HTR-8/SVneo (cell line): ENCODE measurements around the gene TRABD2A.
A peak's percentile ranks its signal among the peaks of the same experiment; 100 is the strongest.
"Not testable (repeated sequence)": the region's sequence is repeated elsewhere in the genome, so short reads cannot be mapped to it uniquely, and the experiment has no call there.

Source experiments
- DNase-seq: peaks from one replicate; pipeline ENCODE4 v3.0.0; 2011; ENCODE audit warnings: low spot score, mixed read lengths; ENCODE audit not compliant: insufficient read length
- FAIRE-seq: peaks from 2 replicates; lab custom pipeline; 2011; peaks lifted over from hg19 to GRCh38; lab: Jason Lieb, UNC

Gene TRABD2A

GRCh38 chr2:84788498-84788897 is 92.4 kb downstream of the TRABD2A start:
- FAIRE-seq (no peak), DNase-seq (no peak)

- no peak for FAIRE-seq
- no peak for DNase-seq
These were observed 92.9 kb downstream of the TRABD2A start for GRCh38 chr2:84788027-84788426.

DNA sequence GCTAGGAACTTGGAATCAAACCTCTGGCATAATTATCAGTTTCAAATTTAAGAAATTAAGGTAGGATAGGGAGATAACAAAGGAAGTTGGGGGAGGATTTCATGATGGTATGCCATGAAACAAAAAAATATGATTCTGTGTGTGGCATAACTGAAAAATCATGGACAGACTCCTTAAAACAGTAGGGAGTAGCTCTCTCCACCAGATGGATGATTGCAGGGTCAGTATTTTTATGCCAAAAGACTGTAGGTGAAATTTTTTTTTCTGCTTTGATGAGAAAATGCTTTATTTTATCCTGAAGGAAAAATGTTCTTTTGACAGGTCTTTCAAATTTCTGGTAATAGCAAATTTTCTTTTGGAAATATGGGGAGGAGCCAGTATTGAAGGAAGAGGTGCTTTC is 94.3 kb downstream of the TRABD2A start:
- FAIRE-seq (no peak), DNase-seq (no peak)

- FAIRE-seq = no peak
- no peak for DNase-seq
These were observed 94.9 kb downstream of the TRABD2A start for GRCh38 chr2:84785950-84786349.

- FAIRE-seq = no peak
- DNase-seq = no peak
These were observed 98.0 kb downstream of the TRABD2A start for GRCh38 chr2:84782717-84783442.

DNA sequence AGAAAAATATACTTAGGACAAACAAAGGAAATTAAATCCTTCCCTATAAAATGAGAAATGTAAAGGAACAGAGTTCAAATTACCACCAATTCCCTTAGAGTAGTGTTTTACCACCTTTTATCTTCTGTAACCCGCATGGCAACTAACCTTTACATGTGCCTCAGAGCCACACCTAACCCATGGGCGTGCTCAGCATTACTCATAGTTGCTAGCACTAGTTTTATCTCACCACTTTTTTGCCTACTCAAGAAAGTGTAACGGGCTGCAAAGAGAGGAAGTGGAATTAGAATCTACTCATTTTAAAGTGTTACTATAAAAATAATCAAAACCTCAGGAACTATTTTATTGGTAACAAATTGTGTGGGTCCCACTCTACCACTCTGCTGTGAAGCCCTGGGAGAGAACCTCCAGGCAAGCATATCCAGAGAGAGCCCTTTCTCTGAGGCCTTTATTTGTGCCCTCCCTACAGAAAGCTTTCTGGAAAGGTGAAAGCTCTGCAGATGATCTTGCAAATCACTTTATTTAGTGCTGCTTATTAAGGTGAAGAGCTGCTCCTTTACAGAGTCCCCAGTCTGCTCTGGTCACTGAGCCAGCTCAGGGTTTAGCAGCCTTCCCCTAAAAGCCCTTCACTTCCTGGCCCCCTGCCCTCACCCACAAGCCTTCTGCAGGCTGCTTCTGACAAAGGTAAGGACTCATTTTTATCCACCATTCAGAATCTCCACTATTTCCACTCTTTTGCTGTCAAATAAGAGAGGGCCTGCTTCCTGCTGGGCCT is 98.8 kb downstream of the TRABD2A start:
- FAIRE-seq = no peak
- DNase-seq = no peak

- DNase-seq (no peak), FAIRE-seq (no peak)
These were observed 101.1 kb downstream of the TRABD2A start for GRCh38 chr2:84779781-84780180.

- no peak for DNase-seq
- FAIRE-seq = no peak
These were observed 101.8 kb downstream of the TRABD2A start for GRCh38 chr2:84778911-84779690.

- peak; percentile 11 for DNase-seq
- FAIRE-seq = peak; percentile 90
These were observed 104.9 kb downstream of the TRABD2A start for GRCh38 chr2:84776011-84776410.

GRCh38 chr2:84773562-84773961 is 107.3 kb downstream of the TRABD2A start:
- FAIRE-seq, DNase-seq: not testable (repeated sequence)
